ENCODE measurements around the gene HTR4. TPM values are rescaled to one million over a fixed set of nuclear protein-coding genes. Genes with fewer than 3 reads are reported as not detected.

HTR4 gene
- total and polyA plus RNA-seq, 2 donors (not counting 3 experiments of a cell fraction or from before 2014, with no cell fraction given) = not detected

DNA sequence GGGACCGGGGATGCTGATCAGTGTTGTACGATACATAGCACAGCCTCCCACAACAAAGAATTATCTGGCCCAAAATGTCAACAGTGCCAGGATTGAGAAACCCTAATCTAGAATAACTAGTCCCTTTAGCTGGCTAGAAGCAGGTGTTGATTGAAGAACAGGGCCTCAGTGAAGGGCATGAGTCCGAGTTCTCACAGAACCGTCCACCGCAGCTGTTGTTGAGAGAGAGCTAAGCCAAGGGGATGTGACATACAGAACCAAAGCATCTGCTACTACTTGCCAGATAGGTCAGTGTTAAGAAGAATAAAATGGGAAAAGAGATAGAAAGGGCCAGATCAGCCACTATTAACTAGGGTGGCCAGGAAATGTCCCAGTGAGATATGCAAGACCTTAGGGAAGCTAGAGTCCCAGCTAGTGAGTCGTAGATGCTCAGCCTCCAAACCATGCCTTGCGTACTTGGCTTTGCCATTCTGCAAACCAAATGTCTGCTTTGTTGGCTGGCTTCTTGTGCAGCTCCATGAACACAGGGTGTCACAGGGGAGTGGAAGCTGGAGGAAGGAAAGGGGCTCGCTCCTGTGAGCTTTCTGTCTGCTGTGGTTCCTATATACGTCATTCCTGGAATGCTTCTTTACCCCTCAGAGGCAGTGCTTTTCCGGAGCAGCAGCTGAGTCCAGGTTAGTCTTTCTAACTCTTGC lies 201.7 kb downstream of the HTR4 start:
- Histone ChIP-seq H3K4me2 (ENCODE audit: insufficient read depth, low read length) (no peak overlapping the region), H3K9me3 (replicated peaks; ENCODE audit: control insufficient read depth, insufficient read depth, low read length) (no peaks in the 10 kb centered on the region), H3K9me1 (replicated peaks; ENCODE audit: control insufficient read depth, extremely low read depth, insufficient read depth, low read length) (no peaks in the 10 kb centered on the region), H3K36me3 (ENCODE audit: control insufficient read depth in 2 of 2, extremely low read depth in 1 of 2, insufficient read depth in 2 of 2, low read length in 2 of 2) (no peaks in the 10 kb centered on the region), H3K9ac (replicated peaks; ENCODE audit: extremely low read depth, insufficient read depth, low read length) (no peak overlapping the region), H3K27me3 (ENCODE audit: control insufficient read depth in 2 of 2, insufficient read depth in 2 of 2, low read length in 2 of 2) (no peaks in the 10 kb centered on the region), H3K4me1 (ENCODE audit: control insufficient read depth, extremely low read depth, insufficient read depth, low read length) (no peaks in the 10 kb centered on the region), H3K27ac (ENCODE audit: insufficient read depth, low read depth, low read length) (no peak overlapping the region), H2AFZ (ENCODE audit: low read depth, low read length) (no peak overlapping the region), H4K20me1 (replicated peaks; ENCODE audit: control insufficient read depth, extremely low read depth, insufficient read depth, low read length) (no peaks in the 10 kb centered on the region), H3K4me3 (replicated peaks in 1 of 3; ENCODE audit: insufficient read depth in 1 of 3, low read depth in 1 of 3, low read length in 3 of 3) (no peak overlapping the region), H3K79me2 (ENCODE audit: control insufficient read depth, insufficient read depth, low read length) (no peaks in the 10 kb centered on the region)
- FAIRE-seq = no peak
- ChIA-PET CTCF (interaction anchor here (0.6 to 5.2 kb wide), 5 partner anchors 10 to 278 kb away, joined by 3 to 35 read pairs (median 12); no protein-coding TSS in a partner anchor), POLR2A (no interaction called here)
- intact Hi-C loops (cut with micrococcal nuclease) (no loop called here), dilution Hi-C loops (cut with MboI; ENCODE audit: extremely low pct_ligation_motif_present, low sequenced_read_pairs) (no loop called here)
- TF ChIP-seq FOS (IDR thresholded peaks at IDR 0.05; ENCODE audit: borderline replicate concordance, insufficient read depth, low read length) (no peak), POLR2A (IDR thresholded peaks at IDR 0.05; ENCODE audit: low read depth, low read length) (no peak), GATA2 (IDR thresholded peaks at IDR 0.05; ENCODE audit: insufficient read depth, insufficient read length, low read depth, low read length) (no peak), EZH2 (IDR thresholded peaks at IDR 0.05; ENCODE audit: borderline replicate concordance, low read depth, low read length, severe bottlenecking) (no peak), POLR2AphosphoS5 (IDR thresholded peaks at IDR 0.05; ENCODE audit: insufficient read depth, low read depth, low read length) (no peak), JUN (IDR thresholded peaks at IDR 0.05; ENCODE audit: borderline replicate concordance, insufficient read depth, insufficient read length, low read depth) (no peak)
- TF ChIP-seq, protein P1, sequence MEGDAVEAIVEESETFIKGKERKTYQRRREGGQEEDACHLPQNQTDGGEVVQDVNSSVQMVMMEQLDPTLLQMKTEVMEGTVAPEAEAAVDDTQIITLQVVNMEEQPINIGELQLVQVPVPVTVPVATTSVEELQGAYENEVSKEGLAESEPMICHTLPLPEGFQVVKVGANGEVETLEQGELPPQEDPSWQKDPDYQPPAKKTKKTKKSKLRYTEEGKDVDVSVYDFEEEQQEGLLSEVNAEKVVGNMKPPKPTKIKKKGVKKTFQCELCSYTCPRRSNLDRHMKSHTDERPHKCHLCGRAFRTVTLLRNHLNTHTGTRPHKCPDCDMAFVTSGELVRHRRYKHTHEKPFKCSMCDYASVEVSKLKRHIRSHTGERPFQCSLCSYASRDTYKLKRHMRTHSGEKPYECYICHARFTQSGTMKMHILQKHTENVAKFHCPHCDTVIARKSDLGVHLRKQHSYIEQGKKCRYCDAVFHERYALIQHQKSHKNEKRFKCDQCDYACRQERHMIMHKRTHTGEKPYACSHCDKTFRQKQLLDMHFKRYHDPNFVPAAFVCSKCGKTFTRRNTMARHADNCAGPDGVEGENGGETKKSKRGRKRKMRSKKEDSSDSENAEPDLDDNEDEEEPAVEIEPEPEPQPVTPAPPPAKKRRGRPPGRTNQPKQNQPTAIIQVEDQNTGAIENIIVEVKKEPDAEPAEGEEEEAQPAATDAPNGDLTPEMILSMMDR (IDR thresholded peaks at IDR 0.05; ENCODE audit: extremely low read depth in 1 of 2, insufficient read depth in 1 of 2, low read depth in 1 of 2, low read length in 2 of 2) = no peak
- TF ChIP-seq, protein P2, sequence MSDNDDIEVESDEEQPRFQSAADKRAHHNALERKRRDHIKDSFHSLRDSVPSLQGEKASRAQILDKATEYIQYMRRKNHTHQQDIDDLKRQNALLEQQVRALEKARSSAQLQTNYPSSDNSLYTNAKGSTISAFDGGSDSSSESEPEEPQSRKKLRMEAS (IDR thresholded peaks at IDR 0.05; ENCODE audit: insufficient read depth, insufficient read length) = no peak
- no TSS peak for BruUV-seq (replicated peaks)
- DNase-seq (ENCODE audit: low read depth, low spot score) = no peak
